Frontal cortex (tissue), 4 donors: ENCODE results near the gene CDC14A. TPM values are rescaled to one million over a fixed set of nuclear protein-coding genes. Genes with fewer than 3 reads are reported as not detected.
A peak's percentile ranks its signal among the peaks of the same experiment; 100 is the strongest.

Experiments
- DNase-seq, 2 donors: peaks; one replicate each; pipeline ENCODE4 v3.0.0; 2012; ENCODE audit warnings: low spot score in 2 of 2
- FAIRE-seq: peaks from 2 replicates; lab custom pipeline; 2012; peaks lifted over from hg19 to GRCh38; lab: Jason Lieb, UNC
- total RNA-seq: library from RNA; depleted of rRNA; stranded (reverse); fragments of >200 nt; gene quantifications from one replicate; pipeline ENCODE4 v1.2.3, GENCODE V29; 2014
- donor health status: control.
- donor health status: control.
- donor health status: control.

The CDC14A gene
- total RNA-seq, 1 donor from 2014 or later, result 2.9 TPM

DNA sequence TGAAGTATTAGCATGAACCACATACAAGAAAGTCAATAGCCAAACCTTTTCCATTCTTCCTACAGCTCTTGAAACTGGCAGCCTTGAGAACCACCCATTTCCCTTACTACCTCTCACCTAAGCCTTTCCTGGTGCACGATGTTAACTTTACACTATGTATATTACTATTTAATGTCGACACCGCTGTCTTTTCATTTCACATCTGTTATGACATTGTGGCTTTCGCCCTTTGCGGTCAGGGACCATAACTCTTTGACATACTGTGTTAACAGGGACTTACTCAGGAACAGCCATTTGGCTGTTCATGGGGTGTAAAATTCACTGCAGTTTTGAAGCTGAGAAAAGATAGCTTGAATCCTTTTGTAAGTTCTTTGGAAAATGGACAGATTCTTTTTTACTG, 164.6 kb downstream of the CDC14A start:
- no peak for DNase-seq
- FAIRE-seq, result no peak

DNA sequence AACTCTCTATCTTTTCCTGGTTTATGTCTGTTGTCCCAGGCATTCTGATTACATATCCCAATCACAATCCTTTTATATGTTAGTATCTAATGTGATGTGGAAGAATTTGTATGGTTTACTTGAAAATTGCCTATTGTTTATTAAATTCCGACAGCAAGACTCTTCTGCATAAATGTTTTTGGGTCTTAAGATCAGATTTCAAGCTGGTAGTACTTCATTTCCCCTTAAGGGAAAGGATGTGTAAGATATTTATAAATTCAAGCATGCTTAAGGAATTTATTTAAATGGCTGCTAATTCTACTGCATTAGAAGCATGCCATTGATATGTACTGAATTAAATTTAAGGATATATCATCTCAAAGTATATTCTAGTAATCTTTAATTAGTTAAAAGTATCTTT, 165.2 kb downstream of the CDC14A start:
- FAIRE-seq, result no peak
- no peak for DNase-seq

DNA sequence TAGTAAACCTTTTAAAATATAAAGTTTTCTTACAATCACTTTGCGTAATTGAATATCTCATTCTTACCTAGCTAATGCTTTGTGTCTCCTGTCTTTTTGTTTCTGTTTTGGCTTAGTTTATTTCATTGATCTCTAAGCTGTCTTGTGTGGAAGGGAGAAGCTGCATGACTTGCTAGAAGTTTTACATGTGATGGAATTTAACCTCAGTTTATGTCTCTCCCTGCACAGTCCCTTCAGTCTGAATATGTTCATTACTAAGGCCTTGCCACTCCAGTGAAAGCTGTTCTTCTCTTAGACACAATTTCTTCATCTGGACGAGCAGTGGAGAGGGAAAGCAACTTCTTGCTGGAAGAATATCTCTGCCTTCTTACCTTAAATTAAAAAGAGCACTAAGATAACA, 165.7 kb downstream of the CDC14A start:
- no peak for DNase-seq
- no peak for FAIRE-seq

DNA sequence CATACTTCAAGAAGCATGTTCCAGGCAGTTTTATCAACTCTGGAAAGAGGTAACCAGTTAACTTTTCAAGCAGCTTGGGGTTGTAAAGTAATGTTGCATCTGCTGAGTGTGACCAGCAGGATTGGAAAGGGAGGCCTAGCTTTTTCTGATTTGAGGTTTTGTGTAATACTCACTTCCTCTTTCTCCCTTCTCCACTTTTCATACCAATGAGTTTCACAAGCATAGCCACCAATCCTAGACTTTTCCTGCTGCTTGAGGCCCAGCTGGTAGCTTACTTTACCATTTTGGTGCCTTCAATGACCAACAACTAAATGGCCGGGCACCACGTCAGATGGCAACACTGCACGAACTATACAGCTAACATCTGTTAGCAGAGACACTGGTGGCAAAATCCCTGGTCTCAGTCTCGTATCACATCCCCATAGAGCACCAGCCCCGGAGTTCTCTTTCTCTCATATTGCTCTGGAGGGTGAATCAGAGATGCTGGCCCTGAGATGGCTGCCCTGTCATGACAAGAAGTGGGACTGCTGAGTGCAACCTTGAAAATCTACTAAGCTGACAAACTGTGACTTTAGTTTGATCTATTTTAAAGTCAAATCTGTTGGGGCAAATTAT, 170.8 kb downstream of the CDC14A start:
- FAIRE-seq (no peak), DNase-seq (no peak)

DNA sequence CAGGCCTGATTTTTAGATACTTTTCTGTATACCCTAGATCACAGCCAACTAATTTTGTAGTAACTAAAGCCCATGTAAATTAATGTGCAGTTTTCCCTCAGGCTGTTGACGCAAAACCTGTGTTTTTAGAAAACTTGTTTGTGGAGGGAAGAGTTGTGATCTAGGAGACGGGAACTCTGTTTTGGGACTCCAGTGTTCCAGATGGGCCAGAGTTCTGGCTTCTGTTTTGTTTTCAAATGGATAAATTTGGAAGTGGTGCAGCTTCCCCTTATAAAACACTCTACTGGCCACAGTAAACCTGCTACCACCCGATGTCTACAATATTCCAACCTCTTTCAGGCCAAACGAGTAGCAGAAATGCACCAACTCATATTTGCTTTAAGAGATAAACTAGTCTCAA, 172.0 kb downstream of the CDC14A start:
- DNase-seq (no peak), FAIRE-seq (no peak)

DNA sequence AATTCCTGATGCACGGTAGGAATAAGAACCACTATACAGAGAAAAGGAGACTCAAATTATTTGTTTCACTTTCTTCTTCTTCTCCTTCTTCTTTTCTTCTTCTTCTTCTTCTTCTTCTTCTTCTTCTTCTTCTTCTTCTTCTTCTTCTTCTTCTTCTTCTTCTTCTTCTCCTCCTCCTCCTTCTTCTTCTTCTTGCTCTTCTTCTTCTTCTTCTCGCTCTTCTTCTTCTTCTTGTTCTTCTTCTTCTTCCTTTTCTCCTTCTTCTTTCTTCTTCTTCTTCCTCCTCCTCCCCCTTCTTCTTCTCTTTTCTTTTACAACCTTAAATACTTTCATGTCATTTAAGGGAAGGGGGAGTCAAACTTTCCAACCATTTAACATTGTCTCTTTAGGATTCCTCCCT, 174.6 kb downstream of the CDC14A start:
- DNase-seq, result no peak
- FAIRE-seq, result no peak

DNA sequence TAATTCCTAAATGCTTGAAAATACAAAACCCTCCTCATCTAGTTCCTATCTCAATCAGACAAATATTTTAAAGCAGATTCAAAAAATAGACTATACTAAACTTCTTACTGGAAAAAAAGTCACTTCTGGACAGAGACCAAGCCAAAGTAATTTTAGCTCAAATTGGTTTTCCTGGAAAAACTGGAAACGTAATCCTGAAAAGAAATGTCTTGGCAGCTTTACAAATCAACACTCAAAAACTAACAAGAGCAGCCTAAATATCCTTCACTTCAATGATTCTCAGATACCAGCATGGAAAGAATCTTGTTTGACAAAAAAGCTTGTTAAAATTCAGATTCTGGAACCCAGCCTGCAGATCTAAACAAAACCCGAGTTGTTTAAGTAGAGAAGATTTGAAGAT, 176.6 kb downstream of the CDC14A start:
- DNase-seq (peak in 1 of 2 donors; percentile 10), FAIRE-seq (no peak)

DNA sequence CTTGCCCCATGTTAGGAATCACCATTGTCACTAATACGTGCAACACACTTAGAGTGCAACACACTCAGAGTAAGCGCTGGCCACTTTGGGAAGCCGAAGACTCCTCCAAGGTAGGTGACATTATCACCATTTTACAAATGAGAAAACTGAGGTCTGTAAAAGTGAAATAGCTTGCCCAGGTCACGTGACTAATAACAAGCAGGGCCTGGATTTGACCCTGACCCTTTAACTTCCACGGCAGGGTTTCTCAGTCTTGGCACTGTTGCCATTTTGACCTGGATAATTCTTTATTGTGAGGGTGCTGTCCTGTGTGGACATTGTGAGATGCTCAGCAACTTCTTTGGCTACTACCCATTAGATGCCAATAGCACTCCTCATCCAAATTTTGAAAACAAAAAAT, 177.8 kb downstream of the CDC14A start:
- FAIRE-seq, result no peak
- DNase-seq, result no peak

DNA sequence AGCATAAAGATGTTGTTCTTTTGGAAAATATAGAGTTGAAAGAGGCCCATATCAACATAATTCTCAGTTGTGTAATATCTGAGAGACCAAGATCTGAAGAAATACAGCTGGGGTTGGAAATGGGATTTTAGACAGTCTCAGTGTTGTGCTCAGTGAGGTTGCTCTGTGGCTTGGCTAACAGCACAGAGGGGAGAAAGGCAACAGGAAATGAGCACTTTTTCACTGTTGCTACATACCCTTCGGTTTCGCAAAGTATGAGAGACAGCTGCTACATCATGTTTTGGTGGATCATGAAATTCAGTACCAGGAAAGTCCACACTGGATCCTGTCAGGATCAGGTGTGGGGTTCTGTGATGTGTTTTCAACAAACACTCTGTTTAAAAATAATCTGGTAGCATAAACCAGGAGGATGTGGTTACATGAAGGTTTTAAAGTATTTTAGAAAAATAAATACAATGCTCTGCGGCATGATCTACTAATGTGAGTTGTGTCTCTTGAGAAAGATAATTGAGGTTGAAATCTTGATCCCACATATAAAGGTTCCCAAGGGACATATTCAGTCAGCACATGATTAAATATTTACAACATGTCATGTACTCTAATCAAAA, 178.7 kb downstream of the CDC14A start:
- FAIRE-seq (no peak), DNase-seq (no peak)

DNA sequence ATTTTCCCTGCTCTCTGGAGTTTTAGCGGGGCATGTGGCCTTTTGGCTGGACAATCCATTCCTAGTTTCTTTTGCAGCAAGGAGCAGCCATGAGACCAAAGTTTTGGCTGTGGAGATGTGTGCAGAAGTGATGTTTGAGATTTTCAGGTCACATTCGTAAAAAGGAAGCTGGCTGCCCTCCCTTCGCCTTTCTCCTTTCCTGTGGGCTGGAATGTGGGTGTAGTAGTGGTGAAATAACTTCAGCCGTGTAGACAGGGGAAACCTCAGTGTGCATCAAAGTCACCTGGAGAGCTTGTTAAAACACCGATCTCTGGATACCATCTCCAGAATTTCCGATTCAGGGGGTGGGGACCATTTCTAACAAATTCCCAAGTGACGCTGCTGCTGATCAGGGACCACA, 180.3 kb downstream of the CDC14A start:
- no peak for DNase-seq
- no peak for FAIRE-seq

DNA sequence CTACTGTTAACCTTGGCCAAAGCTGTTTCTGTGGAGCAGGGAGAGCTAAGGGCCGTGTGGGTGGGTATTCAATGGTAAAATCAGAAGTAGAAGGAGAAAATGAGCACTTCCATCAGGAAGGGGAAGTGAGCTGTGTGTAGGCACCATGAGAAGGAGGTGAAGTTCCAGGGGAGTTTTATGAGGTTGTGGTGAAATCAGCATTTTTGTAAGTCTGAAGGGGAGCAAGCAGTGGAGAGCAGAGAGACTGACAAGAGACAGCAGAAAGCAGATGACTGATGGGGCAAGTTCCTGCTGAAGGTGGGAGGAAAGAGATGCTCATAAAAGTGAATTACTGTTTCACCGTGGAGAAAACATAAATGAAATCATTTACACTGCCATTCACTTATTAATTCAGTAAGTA, 183.0 kb downstream of the CDC14A start:
- no peak for FAIRE-seq

DNA sequence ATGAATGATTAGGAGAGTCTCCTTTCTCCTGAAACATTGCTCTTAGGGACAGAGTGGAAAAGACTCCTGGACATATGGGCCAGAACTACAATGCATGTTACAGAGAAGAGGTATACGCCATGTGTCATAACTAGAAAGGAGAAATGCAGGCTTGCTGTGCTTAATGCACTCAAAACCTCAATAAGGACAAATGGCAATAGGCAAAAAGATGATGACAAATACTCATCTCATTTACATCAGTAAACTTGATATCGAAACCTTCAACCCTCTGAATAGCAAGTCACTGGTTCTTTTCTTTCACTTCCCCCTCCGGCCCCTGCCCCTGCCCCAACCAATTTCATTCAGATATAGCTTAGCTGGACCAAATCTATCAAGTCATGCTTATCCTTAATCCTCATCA, 183.7 kb downstream of the CDC14A start:
- DNase-seq (no peak), FAIRE-seq (no peak)

More for the DNA sequence above, 183.0 kb downstream of the CDC14A start:
- DNase-seq, result no peak

DNA sequence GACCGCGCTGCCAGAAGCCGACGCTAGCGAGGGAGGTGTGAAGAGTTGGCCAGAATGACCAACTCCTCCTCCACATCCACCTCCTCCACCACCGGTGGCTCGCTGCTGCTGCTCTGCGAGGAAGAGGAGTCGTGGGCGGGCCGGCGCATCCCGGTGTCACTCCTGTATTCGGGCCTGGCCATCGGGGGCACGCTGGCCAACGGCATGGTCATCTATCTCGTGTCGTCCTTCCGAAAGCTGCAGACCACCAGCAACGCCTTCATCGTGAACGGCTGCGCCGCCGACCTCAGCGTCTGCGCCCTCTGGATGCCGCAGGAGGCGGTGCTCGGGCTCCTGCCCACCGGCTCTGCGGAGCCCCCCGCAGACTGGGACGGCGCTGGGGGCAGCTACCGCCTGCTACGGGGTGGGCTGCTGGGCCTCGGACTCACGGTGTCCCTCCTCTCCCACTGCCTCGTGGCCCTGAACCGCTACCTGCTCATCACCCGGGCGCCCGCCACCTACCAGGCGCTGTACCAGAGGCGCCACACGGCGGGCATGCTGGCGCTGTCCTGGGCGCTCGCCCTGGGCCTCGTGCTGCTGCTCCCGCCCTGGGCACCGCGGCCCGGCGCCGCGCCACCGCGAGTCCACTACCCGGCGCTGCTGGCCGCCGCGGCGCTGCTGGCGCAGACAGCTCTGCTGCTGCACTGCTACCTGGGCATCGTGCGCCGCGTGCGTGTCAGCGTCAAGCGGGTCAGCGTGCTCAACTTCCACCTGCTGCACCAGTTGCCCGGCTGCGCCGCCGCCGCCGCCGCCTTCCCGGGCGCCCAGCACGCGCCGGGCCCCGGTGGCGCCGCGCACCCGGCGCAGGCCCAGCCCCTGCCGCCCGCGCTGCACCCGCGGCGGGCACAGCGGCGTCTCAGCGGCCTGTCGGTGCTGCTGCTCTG, 186.9 kb downstream of the CDC14A start:
- peak; percentile 46 to 48 for DNase-seq
- no peak for FAIRE-seq

DNA sequence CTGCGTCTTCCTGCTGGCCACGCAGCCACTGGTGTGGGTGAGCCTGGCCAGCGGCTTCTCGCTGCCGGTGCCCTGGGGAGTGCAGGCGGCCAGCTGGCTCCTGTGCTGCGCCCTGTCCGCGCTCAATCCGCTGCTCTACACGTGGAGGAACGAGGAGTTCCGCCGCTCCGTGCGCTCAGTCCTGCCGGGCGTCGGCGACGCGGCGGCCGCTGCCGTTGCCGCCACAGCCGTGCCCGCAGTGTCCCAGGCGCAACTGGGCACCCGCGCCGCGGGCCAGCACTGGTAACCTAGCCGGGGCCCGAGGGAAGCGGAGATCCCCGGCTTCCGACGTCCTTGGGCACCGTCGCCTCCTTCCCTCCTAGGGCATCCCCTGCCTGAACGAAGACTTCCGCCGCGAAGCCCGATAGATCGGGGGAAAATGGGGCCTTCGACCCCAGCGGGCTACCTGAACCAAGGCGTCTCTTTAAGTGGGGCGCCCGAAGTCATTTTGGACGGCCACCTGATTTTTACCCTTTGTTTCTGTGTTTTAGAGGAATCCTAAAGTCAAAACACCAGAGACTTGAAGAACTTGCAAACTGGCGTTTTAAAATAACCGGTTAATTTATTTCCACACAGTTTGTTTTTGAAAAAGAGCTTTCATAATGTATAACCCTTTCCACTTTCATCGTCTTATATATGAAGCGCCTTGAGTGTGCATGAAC, 187.7 kb downstream of the CDC14A start:
- DNase-seq (peak in 1 of 2 donors; percentile 43), FAIRE-seq (no peak)

DNA sequence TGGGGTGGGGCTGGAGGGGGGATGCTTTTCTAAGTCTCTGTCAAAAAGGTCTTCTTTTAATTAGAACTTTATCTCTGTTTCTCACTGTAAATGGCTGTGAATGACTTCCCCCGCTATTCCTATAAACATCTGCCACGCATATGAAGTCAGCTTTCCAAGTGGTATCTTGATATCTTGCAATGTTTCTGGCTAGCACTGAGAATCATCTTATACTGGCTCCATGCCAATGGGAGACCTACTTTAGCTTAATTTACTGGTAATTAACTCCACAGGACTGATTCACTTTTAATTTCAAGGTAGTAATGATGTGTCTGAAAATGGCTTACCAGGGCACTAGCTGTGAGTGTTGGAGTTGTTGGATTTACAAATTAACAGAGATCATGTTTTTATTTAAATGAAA, 190.0 kb downstream of the CDC14A start:
- no peak for FAIRE-seq
- DNase-seq, result no peak

DNA sequence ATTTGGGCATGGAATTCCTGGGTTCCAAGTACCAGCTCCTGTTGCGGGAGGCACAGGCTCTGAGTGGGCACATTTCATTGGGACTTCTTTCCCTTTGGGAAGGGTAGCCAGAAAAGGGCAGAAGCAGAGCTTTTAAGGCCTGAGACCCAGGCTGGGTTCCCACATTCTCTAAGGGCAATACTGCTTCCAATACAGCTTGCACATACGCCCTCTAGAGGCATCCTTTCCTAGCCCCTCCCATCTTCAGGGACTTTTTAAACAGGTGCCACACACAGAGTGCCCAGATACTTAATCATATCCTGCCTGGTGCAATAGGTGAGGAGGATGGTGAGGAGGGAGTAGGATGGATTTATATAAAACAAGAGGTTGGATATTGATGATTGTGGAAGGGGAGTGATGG, 191.3 kb downstream of the CDC14A start:
- DNase-seq (no peak), FAIRE-seq (no peak)

DNA sequence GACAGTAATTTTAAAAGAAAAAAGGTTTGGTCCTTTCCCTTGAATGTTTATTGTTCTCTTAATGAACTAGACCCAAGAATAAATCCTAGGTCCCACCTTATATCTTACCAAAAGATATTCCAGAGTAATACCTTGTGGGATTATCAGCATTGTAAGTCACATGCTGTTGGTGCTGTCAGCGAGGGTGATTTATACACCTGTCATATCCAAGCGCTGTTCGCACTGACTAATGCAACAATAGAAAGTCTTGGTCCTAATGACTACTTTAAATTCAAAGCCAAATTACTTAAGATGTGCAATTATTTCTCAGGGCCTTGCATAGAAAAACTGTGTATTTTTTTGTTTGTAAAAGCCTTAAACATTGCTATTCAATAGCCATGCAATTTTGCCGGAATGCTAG, 192.5 kb downstream of the CDC14A start:
- no peak for DNase-seq
- no peak for FAIRE-seq

DNA sequence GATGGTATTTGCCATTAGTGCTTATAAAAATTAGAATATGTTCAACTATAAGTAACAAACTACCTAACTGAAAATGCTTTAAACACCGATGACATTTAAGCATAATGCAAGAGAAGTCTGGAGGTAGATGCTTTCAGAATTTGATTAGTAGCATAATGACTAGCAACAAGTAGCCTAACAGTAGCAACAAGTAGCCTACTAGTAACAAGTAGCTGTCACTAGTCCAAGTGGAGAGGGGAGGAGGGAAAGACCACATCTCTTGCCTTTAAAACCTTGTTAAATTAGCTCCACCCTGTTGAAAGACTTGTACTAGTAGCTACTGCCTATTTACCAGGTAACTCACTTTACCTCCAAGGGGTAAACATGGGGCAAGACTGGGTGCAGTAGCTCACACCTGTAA, 193.5 kb downstream of the CDC14A start:
- DNase-seq, result no peak
- no peak for FAIRE-seq

DNA sequence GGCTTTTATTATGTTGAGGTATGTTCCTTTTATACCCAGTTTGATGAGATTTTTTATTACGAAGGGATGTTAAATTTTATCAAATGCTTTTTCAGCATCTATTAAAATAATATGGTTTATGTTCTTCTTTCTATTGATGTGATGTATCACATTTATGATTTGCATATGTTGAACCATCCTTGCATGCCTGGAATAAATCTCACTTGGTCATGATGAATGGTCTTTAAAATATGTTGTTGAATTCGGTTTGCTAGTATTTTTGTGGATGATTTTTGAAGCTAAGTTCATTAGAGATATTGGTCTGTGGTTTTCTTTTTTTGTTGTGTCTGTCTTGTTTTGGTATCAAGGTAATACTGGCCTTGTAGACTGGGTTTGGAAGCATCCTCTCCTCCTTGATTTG, 199.7 kb downstream of the CDC14A start:
- DNase-seq, result no peak
- FAIRE-seq, result no peak

DNA sequence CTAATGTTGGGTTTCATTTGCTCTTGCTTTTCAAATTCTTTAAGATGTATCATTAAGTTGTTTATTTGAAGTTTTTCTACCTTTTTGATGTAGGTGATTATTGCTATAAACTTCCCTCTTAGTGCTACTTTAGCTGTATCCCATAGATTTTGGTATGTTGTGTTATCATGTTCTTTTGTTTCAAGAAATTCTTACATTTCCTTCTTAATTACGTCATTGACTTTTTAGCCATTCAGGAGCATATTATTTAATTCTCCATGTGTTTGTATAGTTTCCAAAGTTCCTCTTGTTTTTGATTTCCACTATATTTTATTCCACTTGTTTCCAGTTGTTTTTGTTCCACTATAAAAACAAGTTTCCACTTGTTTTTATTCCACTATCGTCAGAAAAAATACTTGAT, 200.6 kb downstream of the CDC14A start:
- DNase-seq (no peak), FAIRE-seq (no peak)

DNA sequence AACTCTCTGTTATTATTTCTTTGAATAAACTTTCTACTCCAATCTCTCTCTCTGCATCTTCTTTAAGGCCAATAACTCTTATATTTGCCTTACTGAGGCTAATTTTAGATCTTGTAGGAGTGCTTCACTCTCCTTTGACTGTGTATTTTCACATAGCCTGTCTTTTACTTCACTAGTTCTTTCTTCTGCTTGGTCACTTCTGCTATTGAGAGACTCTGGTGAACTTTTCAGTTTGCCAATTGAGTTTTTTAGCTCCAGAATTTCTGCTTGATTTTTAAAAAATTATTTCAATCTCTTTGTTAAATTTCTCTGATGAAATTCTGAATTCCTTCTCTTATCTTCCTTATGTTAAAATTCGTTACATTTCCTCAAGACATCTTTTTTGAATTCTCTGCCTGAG, 203.9 kb downstream of the CDC14A start:
- DNase-seq (no peak), FAIRE-seq (no peak)
